A673 (cell line): ENCODE measurements around the gene ZNF396. TPM values are rescaled to one million over a fixed set of nuclear protein-coding genes. Genes with fewer than 3 reads are reported as not detected.

Experiments used
- BruUV-seq: library from RNA; stranded (reverse); fragments of 400-500 nt; replicated peaks from 2 replicates; lab custom pipeline; 2021; lab: Mats Ljungman, UMichigan
- CTCF ChIA-PET: fragments of 300-600 bp; sonication (Branson Sonifier 250); formaldehyde crosslinking; loops from one replicate; lab custom pipeline; 2022; ENCODE audit warnings: antibody characterized with exemption; lab: Charles Lee
- POLR2A ChIA-PET: fragments of 300-600 bp; sonication (Branson Sonifier 250); formaldehyde crosslinking; loops from one replicate; lab custom pipeline; 2022; ENCODE audit warnings: antibody characterized with exemption; ENCODE audit not compliant: low non-redundant PET; lab: Charles Lee
- DNase-seq: peaks from one replicate; pipeline ENCODE4 v3.0.0-alpha.2; 2015; ENCODE audit warnings: low spot score
- H3K27ac ChIP-seq: fragments of 200-600 bp; sonication (generic); 2 replicates; pipeline ENCODE4 v1.5.1; 2016; ENCODE audit warnings: mixed run types, low read depth, mild to moderate bottlenecking, mixed read lengths, antibody characterized with exemption, low read length; ENCODE audit not compliant: poor library complexity, severe bottlenecking
- H3K27me3 ChIP-seq: fragments of 200-600 bp; sonication (generic); replicated peaks from 2 replicates; pipeline ENCODE4 v1.6.1; 2017; ENCODE audit warnings: mixed run types, low read depth, mild to moderate bottlenecking, mixed read lengths, antibody characterized with exemption, low read length; ENCODE audit not compliant: insufficient read depth, poor library complexity
- H3K36me3 ChIP-seq: fragments of 200-600 bp; sonication (generic); 2 replicates; pipeline ENCODE4 v1.6.1; 2016; ENCODE audit warnings: mixed run types, mild to moderate bottlenecking, mixed read lengths, antibody characterized with exemption, low read length; ENCODE audit not compliant: insufficient read depth, poor library complexity, severe bottlenecking
- H3K4me1 ChIP-seq: fragments of 200-600 bp; sonication (generic); 2 replicates; pipeline ENCODE4 v1.6.1; 2017; ENCODE audit warnings: mixed run types, mild to moderate bottlenecking, mixed read lengths, antibody characterized with exemption, low read length; ENCODE audit not compliant: insufficient read depth, poor library complexity, severe bottlenecking
- H3K4me3 ChIP-seq: fragments of 200-600 bp; sonication (generic); 2 replicates; pipeline ENCODE4 v1.5.1; 2016; ENCODE audit warnings: low read depth, mixed run types, mild to moderate bottlenecking, mixed read lengths, low read length; ENCODE audit not compliant: poor library complexity, severe bottlenecking
- H3K9me3 ChIP-seq: fragments of 200-600 bp; sonication (generic); 2 replicates; pipeline ENCODE4 v1.6.1; 2016; ENCODE audit warnings: mixed run types, low read depth, mild to moderate bottlenecking, mixed read lengths, antibody characterized with exemption, low read length; ENCODE audit not compliant: poor library complexity, severe bottlenecking
- CTCF ChIP-seq: fragments of 300-800, 200-600 bp; sonication (generic); conservative IDR thresholded peaks from 2 replicates; pipeline ENCODE4 v1.5.1; 2017; ENCODE audit warnings: low read depth, mild to moderate bottlenecking, antibody characterized with exemption, low read length, moderate library complexity, mixed read lengths
- EZH2 ChIP-seq: fragments of 200-600 bp; sonication (generic); IDR thresholded peaks from 2 replicates; pipeline ENCODE4 v1.6.1; 2017; ENCODE audit warnings: borderline replicate concordance, low read depth, mild to moderate bottlenecking, mixed read lengths, antibody characterized with exemption, low read length; ENCODE audit not compliant: poor library complexity, severe bottlenecking
- intact Hi-C: fragments of 100-400 bp; cut with micrococcal nuclease; formaldehyde crosslinking; loops from one replicate; pipeline ENCODE4 v1.10.0; 2022; ENCODE audit not compliant: unreplicated experiment
- total RNA-seq: library from RNA; stranded (reverse); gene quantifications from 2 replicates; pipeline ENCODE4 v1.2.3, GENCODE V29; 2021

ZNF396 gene
- total RNA-seq, 1 experiment from 2014 or later, result 0.84 TPM

DNA sequence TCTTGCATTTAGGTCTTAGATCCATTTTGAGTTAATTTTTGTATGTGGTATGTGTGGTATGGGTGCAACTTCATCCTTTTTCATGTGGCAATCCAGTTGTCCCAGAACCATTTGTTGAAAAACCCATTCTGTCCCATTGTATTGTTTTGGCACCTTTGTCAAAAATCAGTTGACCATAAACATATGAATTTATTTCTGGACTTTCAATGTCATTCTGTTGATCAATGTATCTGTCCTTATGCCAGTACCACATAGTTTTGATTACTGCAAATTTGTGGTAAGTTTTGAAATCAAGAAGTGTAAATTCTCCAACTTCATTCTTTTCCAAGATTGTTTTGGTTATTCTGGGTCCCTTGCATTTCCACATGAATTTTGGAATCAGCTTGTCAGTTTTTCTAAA lies 16.6 kb upstream of the ZNF396 start:
- POLR2A ChIA-PET, result no interaction called here
- no TSS peak for BruUV-seq
- no peaks in the 10 kb centered on the region for H3K4me1 ChIP-seq
- H3K9me3 ChIP-seq, result no peaks in the 10 kb centered on the region
- CTCF ChIA-PET, result no interaction called here
- no peak for DNase-seq
- intact Hi-C loops, result no loop called here
- TF ChIP-seq EZH2 (no peak), CTCF (no peak)
- H3K27ac ChIP-seq, result no peak overlapping the region
- peaks cover 19% of the 10 kb centered on the region for H3K27me3 ChIP-seq
- no peaks in the 10 kb centered on the region for H3K36me3 ChIP-seq
- H3K4me3 ChIP-seq, result no peak overlapping the region

DNA sequence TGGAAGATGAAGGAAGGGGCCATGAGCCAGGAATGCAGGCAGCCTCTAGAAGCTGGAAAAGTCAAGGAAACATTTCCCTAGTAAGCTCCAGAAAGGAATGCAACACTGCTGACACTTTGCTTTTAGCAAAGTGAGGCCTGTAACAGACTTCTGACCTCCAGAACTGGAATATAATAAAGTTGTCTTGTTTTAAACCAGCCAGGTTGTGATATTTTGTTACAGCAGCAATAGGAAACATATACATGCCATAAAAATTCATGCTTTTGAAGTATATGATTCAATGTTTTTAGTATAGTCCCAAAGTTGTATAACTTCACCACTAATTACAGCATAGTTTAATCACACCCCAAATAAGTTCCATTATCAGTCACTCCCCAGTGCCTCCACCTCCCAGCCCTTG lies 15.2 kb upstream of the ZNF396 start:
- BruUV-seq, result no TSS peak
- POLR2A ChIA-PET, result no interaction called here
- no peaks in the 10 kb centered on the region for H3K36me3 ChIP-seq
- intact Hi-C loops, result no loop called here
- no peak for TF ChIP-seq EZH2
- TF ChIP-seq CTCF, result no peak
- peaks cover 32% of the 10 kb centered on the region for H3K27me3 ChIP-seq
- no peak overlapping the region for H3K4me3 ChIP-seq
- CTCF ChIA-PET, result no interaction called here
- H3K4me1 ChIP-seq, result no peaks in the 10 kb centered on the region
- no peaks in the 10 kb centered on the region for H3K9me3 ChIP-seq
- H3K27ac ChIP-seq, result no peak overlapping the region
- DNase-seq, result no peak

DNA sequence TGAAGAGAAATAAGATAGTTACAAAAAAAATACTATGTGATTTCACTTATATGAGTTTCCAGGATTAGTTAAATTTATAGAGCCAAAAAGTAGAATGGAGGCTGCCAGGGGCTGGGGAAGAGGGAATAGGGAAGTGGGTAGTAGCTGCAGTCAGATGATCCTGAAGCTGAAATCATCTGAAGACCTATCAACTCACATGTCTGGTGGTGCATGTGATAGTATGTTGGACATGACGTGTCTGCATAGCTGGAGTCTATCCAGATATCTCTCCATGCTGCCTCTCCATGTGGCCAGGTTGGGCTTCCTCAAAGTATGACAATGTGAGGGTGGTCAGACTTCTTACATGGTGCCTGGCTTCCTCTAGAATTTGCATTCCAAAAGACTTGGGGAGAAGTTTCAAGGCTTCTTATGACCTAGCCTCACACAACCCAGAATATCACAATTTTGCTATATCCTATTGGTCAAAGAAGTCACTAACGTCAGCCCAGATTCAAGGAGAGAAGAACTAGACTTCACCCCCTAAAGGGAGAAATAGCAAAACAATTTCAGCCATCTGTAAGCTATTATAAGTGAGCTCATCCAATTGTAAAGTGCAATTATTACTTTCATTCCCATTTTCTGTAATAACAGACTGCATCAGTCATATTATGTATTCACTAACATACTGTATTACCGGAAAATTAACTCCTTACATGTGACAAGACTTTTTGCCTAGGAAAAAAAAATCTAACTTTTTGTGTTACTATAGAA lies 14.0 kb upstream of the ZNF396 start:
- intact Hi-C loops, result no loop called here
- ChIA-PET POLR2A (no interaction called here), CTCF (no interaction called here)
- Histone ChIP-seq H3K27me3 (peaks cover 32% of the 10 kb centered on the region), H3K36me3 (no peaks in the 10 kb centered on the region), H3K9me3 (no peaks in the 10 kb centered on the region), H3K4me1 (no peaks in the 10 kb centered on the region), H3K27ac (no peak overlapping the region), H3K4me3 (no peak overlapping the region)
- no TSS peak for BruUV-seq
- TF ChIP-seq CTCF, result no peak
- TF ChIP-seq EZH2, result no peak
- no peak for DNase-seq
